Measurements from ENCODE around the gene PDE1C.

DNA sequence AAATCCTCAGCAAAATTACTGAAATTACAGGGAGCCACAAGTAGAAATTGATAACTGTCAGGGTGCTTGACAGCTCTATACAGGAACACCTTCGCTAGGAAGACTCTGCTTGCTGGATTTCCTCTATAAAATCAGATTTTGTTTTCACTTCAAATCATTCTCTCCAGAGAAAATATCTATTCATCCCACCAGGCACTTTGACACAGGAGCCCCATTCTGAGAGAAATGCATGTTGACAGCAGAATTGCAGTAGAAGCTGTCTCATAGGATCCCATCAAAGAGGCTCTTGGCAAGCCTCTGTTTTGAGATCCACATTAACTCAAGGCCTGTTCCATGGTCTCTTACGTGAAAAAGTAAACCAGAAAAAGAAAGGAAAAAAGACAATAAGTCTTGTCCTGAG, 116.8 kb downstream of the PDE1C start:
- TF ChIP-seq, protein P1, sequence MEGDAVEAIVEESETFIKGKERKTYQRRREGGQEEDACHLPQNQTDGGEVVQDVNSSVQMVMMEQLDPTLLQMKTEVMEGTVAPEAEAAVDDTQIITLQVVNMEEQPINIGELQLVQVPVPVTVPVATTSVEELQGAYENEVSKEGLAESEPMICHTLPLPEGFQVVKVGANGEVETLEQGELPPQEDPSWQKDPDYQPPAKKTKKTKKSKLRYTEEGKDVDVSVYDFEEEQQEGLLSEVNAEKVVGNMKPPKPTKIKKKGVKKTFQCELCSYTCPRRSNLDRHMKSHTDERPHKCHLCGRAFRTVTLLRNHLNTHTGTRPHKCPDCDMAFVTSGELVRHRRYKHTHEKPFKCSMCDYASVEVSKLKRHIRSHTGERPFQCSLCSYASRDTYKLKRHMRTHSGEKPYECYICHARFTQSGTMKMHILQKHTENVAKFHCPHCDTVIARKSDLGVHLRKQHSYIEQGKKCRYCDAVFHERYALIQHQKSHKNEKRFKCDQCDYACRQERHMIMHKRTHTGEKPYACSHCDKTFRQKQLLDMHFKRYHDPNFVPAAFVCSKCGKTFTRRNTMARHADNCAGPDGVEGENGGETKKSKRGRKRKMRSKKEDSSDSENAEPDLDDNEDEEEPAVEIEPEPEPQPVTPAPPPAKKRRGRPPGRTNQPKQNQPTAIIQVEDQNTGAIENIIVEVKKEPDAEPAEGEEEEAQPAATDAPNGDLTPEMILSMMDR (IDR thresholded peaks at IDR 0.05; ENCODE audit: low read depth, low read length), result no peak
- TF ChIP-seq POLR2A (IDR thresholded peaks at IDR 0.05; ENCODE audit: extremely low read depth, insufficient read length) (no peak), MYC (IDR thresholded peaks at IDR 0.05; ENCODE audit: low read depth, low read length) (no peak)
- TF ChIP-seq, protein P2, sequence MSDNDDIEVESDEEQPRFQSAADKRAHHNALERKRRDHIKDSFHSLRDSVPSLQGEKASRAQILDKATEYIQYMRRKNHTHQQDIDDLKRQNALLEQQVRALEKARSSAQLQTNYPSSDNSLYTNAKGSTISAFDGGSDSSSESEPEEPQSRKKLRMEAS (IDR thresholded peaks at IDR 0.05; ENCODE audit: low read depth, low read length), result no peak

All from NB4 (cell line).